ENCODE measurements around the gene LRP1B.

Gene LRP1B

GRCh38 chr2:141557329-141558095 is 573.3 kb downstream of the LRP1B start:
- DNase-seq = no peak

GRCh38 chr2:141555876-141556470 is 574.8 kb downstream of the LRP1B start:
- peak; percentile 77 for DNase-seq

GRCh38 chr2:141554810-141555209 is 576.0 kb downstream of the LRP1B start:
- peak; percentile 82 for DNase-seq

GRCh38 chr2:141534666-141535362 is 596.0 kb downstream of the LRP1B start:
- DNase-seq = peak; percentile 57

GRCh38 chr2:141529659-141530058 is 601.2 kb downstream of the LRP1B start:
- no peak for DNase-seq

- DNase-seq = no peak
Measured at GRCh38 chr2:141528990-141529389, 601.8 kb downstream of the LRP1B start.

- DNase-seq = no peak
Measured at GRCh38 chr2:141526760-141527159, 604.1 kb downstream of the LRP1B start.

GRCh38 chr2:141524777-141525176 is 606.0 kb downstream of the LRP1B start:
- no peak for DNase-seq

- DNase-seq = no peak
Measured at GRCh38 chr2:141523199-141523598, 607.6 kb downstream of the LRP1B start.

GRCh38 chr2:141522702-141523101 is 608.1 kb downstream of the LRP1B start:
- no peak for DNase-seq

GRCh38 chr2:141522048-141522447 is 608.8 kb downstream of the LRP1B start:
- DNase-seq = no peak

- peak; percentile 12 for DNase-seq
Measured at GRCh38 chr2:141519906-141520305, 610.9 kb downstream of the LRP1B start.

GRCh38 chr2:141517852-141518421 is 612.9 kb downstream of the LRP1B start:
- no peak for DNase-seq

- DNase-seq = no peak
Measured at GRCh38 chr2:141517180-141517851, 613.5 kb downstream of the LRP1B start.

- no peak for DNase-seq
Measured at GRCh38 chr2:141515931-141516330, 614.9 kb downstream of the LRP1B start.

GRCh38 chr2:141513853-141514252 is 617.0 kb downstream of the LRP1B start:
- DNase-seq = no peak

GRCh38 chr2:141508806-141509595 is 621.8 kb downstream of the LRP1B start:
- DNase-seq = peak; percentile 70

- DNase-seq = no peak
Measured at GRCh38 chr2:141508086-141508752, 622.6 kb downstream of the LRP1B start.

- DNase-seq = no peak
Measured at GRCh38 chr2:141506135-141506534, 624.7 kb downstream of the LRP1B start.

- DNase-seq = no peak
Measured at GRCh38 chr2:141501752-141502151, 629.1 kb downstream of the LRP1B start.

- no peak for DNase-seq
Measured at GRCh38 chr2:141499123-141499522, 631.7 kb downstream of the LRP1B start.

- no peak for DNase-seq
Measured at GRCh38 chr2:141498561-141498960, 632.3 kb downstream of the LRP1B start.
